Endothelial cell (in vitro differentiated cells): ENCODE measurements around the gene TMEM114. TPM values are rescaled to one million over a fixed set of nuclear protein-coding genes. Genes with fewer than 3 reads are reported as not detected.

Source experiments
- DNase-seq: peaks from one replicate; pipeline ENCODE4 v3.0.0; 2021; ENCODE audit warnings: low spot score
- H3K27ac Mint-ChIP-seq: one replicate; pipeline ENCODE4 v1.8.0; 2021; ENCODE audit warnings: mixed read lengths, inconsistent platforms; ENCODE audit not compliant: unreplicated experiment
- H3K27me3 Mint-ChIP-seq: one replicate; pipeline ENCODE4 v1.8.0; 2021; ENCODE audit warnings: mild to moderate bottlenecking, moderate library complexity, mixed read lengths, inconsistent platforms; ENCODE audit not compliant: unreplicated experiment
- H3K36me3 Mint-ChIP-seq: one replicate; pipeline ENCODE4 v1.8.0; 2021; ENCODE audit warnings: mild to moderate bottlenecking, low read depth, mixed read lengths, inconsistent platforms; ENCODE audit not compliant: unreplicated experiment
- H3K4me1 Mint-ChIP-seq: one replicate; pipeline ENCODE4 v1.8.0; 2021; ENCODE audit warnings: mild to moderate bottlenecking, mixed read lengths, inconsistent platforms; ENCODE audit not compliant: unreplicated experiment
- H3K4me3 Mint-ChIP-seq: one replicate; pipeline ENCODE4 v1.8.0; 2021; ENCODE audit warnings: mild to moderate bottlenecking, mixed read lengths, inconsistent platforms; ENCODE audit not compliant: unreplicated experiment
- H3K9me3 Mint-ChIP-seq: one replicate; pipeline ENCODE4 v1.8.0; 2021; ENCODE audit warnings: mixed read lengths, inconsistent platforms; ENCODE audit not compliant: unreplicated experiment
- total RNA-seq: library from RNA; stranded (reverse); fragmentation: NEBNext Ultra II Directional; extraction: Animal tissue kit (Norgen Biotek cat#: 25700); gene quantifications from one replicate; pipeline ENCODE4 v1.2.1, GENCODE V29; 2021; ENCODE audit not compliant: unreplicated experiment
- TF ChIP-seq, protein P1 (sequence below): fragments of 200-600 bp; sonication (generic); IDR thresholded peaks from one replicate; pipeline ENCODE4 v1.5.0; 2021; ENCODE audit warnings: antibody characterized with exemption; ENCODE audit not compliant: unreplicated experiment

Gene TMEM114
- total RNA-seq, 1 donor from 2014 or later, result not detected

DNA sequence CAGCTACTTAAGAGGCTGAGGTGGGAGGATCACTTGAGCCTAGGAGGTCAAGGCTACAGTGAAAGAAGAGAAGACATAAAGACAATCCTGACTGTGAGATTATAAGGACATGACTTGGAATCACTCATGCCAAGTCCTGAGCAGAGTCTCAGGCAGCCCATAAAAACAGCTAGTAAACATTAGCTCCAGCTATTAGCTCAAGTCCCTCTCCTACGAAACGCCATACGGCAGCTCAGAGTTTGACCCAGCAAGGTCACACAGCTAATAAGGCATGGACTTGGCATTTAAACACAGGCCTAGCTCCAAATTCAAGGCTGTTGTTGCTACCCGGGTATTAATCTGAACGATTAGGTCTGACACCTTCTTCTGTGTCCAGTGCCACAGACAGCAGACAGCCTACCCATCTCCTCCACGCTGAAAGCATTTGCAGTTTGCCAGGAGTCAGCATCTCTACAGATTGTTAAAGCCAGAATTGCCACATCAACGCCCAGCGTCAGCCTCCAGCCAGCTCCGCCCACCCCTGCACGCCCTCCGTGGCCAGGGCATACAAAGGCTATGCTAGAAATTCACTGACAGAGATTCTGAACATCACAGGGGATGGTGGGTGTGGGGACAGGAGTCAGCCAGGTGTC lies 9.9 kb upstream of the TMEM114 start:
- H3K27me3 Mint-ChIP-seq, result no peaks in the 10 kb centered on the region
- TF ChIP-seq, protein P1, sequence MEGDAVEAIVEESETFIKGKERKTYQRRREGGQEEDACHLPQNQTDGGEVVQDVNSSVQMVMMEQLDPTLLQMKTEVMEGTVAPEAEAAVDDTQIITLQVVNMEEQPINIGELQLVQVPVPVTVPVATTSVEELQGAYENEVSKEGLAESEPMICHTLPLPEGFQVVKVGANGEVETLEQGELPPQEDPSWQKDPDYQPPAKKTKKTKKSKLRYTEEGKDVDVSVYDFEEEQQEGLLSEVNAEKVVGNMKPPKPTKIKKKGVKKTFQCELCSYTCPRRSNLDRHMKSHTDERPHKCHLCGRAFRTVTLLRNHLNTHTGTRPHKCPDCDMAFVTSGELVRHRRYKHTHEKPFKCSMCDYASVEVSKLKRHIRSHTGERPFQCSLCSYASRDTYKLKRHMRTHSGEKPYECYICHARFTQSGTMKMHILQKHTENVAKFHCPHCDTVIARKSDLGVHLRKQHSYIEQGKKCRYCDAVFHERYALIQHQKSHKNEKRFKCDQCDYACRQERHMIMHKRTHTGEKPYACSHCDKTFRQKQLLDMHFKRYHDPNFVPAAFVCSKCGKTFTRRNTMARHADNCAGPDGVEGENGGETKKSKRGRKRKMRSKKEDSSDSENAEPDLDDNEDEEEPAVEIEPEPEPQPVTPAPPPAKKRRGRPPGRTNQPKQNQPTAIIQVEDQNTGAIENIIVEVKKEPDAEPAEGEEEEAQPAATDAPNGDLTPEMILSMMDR, result no peak
- H3K4me3 Mint-ChIP-seq, result no peak overlapping the region
- H3K36me3 Mint-ChIP-seq, result no peaks in the 10 kb centered on the region
- no peak overlapping the region for H3K27ac Mint-ChIP-seq
- no peak for DNase-seq
- no peaks in the 10 kb centered on the region for H3K4me1 Mint-ChIP-seq
- no peaks in the 10 kb centered on the region for H3K9me3 Mint-ChIP-seq

DNA sequence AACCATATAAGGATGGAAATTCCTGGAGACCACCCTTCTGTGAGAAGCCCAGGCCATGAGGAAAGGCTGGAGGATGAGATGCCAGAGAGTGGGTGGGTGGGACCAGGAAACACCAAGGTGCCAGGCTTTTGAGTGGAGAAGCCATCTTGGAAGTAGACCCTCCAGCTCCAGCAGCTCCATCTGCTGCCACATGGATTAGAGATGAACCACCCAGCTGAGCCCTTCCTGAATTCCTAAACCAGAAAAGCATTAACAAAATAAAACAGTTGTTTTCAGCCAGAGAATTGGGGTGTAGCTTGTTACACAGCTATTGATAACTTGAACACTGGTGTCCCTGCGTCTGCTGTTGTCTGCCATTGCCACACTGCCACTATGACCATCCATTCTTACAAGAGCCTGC lies 6.3 kb upstream of the TMEM114 start:
- H3K9me3 Mint-ChIP-seq, result no peaks in the 10 kb centered on the region
- no peak overlapping the region for H3K4me3 Mint-ChIP-seq
- H3K4me1 Mint-ChIP-seq, result no peaks in the 10 kb centered on the region
- H3K27ac Mint-ChIP-seq, result no peak overlapping the region
- no peaks in the 10 kb centered on the region for H3K36me3 Mint-ChIP-seq
- TF ChIP-seq, protein P1, result no peak
- no peak for DNase-seq
- H3K27me3 Mint-ChIP-seq, result no peaks in the 10 kb centered on the region

DNA sequence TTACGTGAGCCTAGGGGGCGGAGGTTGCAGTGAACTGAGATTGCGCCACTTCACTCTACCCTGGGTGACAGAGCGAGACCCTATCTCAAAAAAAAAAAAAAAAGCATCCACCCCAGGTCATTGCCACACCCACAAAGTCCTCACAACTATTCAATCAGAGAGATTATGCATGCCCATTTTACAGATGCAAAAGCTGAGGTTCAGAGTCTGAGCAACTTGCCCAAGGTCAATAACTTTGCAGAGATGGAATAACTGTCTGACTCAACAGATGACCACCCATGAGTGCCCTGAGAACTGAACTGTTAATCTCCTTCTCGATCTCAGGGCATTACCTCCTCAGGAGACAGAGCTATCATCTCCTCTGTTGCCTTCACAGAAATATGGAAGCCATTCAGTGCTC lies 5.5 kb upstream of the TMEM114 start:
- H3K27me3 Mint-ChIP-seq, result no peaks in the 10 kb centered on the region
- H3K9me3 Mint-ChIP-seq, result no peaks in the 10 kb centered on the region
- H3K4me1 Mint-ChIP-seq, result no peaks in the 10 kb centered on the region
- TF ChIP-seq, protein P1, result no peak
- no peaks in the 10 kb centered on the region for H3K36me3 Mint-ChIP-seq
- no peak overlapping the region for H3K27ac Mint-ChIP-seq
- H3K4me3 Mint-ChIP-seq, result no peak overlapping the region
- DNase-seq, result no peak

DNA sequence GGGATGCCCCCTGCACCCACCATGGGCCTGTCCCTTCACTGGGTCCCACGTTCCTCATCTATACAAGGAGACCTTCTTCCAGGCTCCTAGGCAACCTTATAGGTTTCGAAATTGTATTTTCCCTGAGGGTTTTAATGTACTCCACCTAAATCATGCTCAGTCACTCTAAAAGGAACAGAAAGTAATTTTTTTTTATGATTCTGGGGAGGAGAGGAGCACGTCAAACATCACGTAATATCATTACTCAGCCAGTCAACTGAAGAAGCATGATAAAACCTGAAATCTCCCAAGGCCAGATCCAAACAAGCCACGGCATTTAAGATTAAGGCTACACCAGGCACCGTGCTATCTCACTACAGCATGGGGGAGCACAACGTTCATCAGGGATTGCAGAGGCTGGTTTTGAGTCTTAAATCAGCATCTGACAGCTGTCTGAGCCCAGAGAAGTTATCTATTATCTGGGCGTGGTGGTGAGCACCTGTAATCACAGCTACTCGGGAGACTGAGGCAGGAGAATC lies 3.9 kb upstream of the TMEM114 start:
- no peak for DNase-seq
- TF ChIP-seq, protein P1, result no peak
- H3K27me3 Mint-ChIP-seq, result no peaks in the 10 kb centered on the region
- peaks cover 3% of the 10 kb centered on the region for H3K4me1 Mint-ChIP-seq
- no peak overlapping the region for H3K4me3 Mint-ChIP-seq
- H3K9me3 Mint-ChIP-seq, result no peaks in the 10 kb centered on the region
- no peak overlapping the region for H3K27ac Mint-ChIP-seq
- H3K36me3 Mint-ChIP-seq, result no peaks in the 10 kb centered on the region

DNA sequence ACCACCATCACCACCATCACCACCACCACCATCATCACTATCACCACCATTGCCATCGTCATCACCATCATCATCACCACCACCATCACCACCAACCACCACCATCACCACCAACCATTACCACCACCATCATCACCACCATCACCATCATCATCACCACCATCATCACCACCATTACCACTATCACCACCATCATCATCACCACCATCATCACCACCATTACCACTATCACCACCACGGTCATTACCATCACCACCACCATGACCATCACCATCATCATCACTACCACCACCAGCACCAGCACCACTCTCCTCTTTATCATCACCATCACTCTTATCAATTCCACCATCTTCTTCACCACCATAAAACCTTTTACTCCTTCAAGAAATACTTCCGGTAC lies 1.1 kb upstream of the TMEM114 start:
- Mint-ChIP-seq H3K4me3 (no peak overlapping the region), H3K9me3 (no peaks in the 10 kb centered on the region), H3K27me3 (peaks cover 7% of the 10 kb centered on the region), H3K27ac (no peak overlapping the region), H3K4me1 (peaks cover 5% of the 10 kb centered on the region), H3K36me3 (no peaks in the 10 kb centered on the region)
- no peak for DNase-seq
- TF ChIP-seq, protein P1, result no peak
